Body of pancreas (tissue), 4 donors: ENCODE data around the gene RAB7A. TPM values are rescaled to one million over a fixed set of nuclear protein-coding genes. Genes with fewer than 3 reads are reported as not detected.
A peak's percentile ranks its signal among the peaks of the same experiment; 100 is the strongest.

Source experiments
- ATAC-seq: fragments of 150-250 bp; one replicate; pipeline ENCODE4 v1.9.1; 2016
- DNase-seq, 4 donors: peaks; one replicate each; pipeline ENCODE4 v3.0.0-alpha.2; 2019
- H3K27ac ChIP-seq, 4 donors: fragments of 200-600 bp; sonication (generic); 1 replicate in 3 of 4; 2 replicates in 1 of 4; pipeline versions ENCODE4 v1.5.1 to v1.6.1; 2016 to 2019; ENCODE audit warnings: mild to moderate bottlenecking in 1 of 4, mixed read lengths in 1 of 4, moderate library complexity in 1 of 4
- H3K27me3 ChIP-seq, 2 donors: fragments of 200-600 bp; sonication (generic); one replicate each; pipeline ENCODE4 v1.6.0; 2016; ENCODE audit warnings: mild to moderate bottlenecking in 1 of 2
- H3K36me3 ChIP-seq, 2 donors: fragments of 200-600 bp; sonication (generic); replicated peaks in 1 of 2; 2 replicates each; pipeline ENCODE4 v1.5.1; 2016; ENCODE audit warnings: low read depth in 2 of 2; ENCODE audit not compliant: insufficient read depth in 1 of 2
- H3K4me1 ChIP-seq: fragments of 200-600 bp; sonication (generic); one replicate; pipeline ENCODE4 v1.6.0; 2016
- H3K4me3 ChIP-seq, 2 donors: fragments of 200-600 bp; sonication (generic); 1 replicate in 1 of 2; 2 replicates in 1 of 2; pipeline ENCODE4 v1.5.1; 2016 to 2019
- H3K9me3 ChIP-seq, 3 donors: fragments of 200-600 bp; sonication (generic); 1 replicate in 2 of 3; 2 replicates in 1 of 3; pipeline ENCODE4 v1.5.1; 2016
- CTCF ChIP-seq, 7 experiments: fragments of 450-650 bp in 4 of 7; fragments of 200-600 bp in 3 of 7; sonication (generic) in 3 of 7; IDR thresholded peaks; one replicate each; pipeline ENCODE4 v1.5.1; 2016 to 2019; ENCODE audit warnings: antibody characterized with exemption in 7 of 7
- POLR2A ChIP-seq, 3 donors: fragments of 450-650 bp; IDR thresholded peaks; one replicate each; pipeline ENCODE4 v1.6.1; 2016; ENCODE audit warnings: antibody characterized with exemption in 3 of 3, mild to moderate bottlenecking in 2 of 3
- WGBS, 2 donors: methylation state at CpG; one replicate each; pipeline ENCODE4 v1.1.5; 2017; 5-methylcytosine and 5-hydroxymethylcytosine counted together
- intact Hi-C: fragments of 100-400 bp; cut with DNase I; formaldehyde crosslinking; loops from one replicate; pipeline ENCODE4 v1.15.1; 2023
- total RNA-seq, 2 donors: library from RNA; depleted of rRNA; stranded (reverse); fragments of >200 nt; gene quantifications; one replicate each; pipeline ENCODE4 v1.1.0, GENCODE V29; 2016

Gene RAB7A
- total RNA-seq, 2 donors from 2014 or later = 45.7 to 64.9 TPM

- no peaks in the 10 kb centered on the region for H3K36me3 ChIP-seq
- H3K27ac ChIP-seq = no peak overlapping the region
- 4 to 14% methylated on average over 5 to 31 of the region's 32 CpGs for WGBS, 2 donors
These were observed 119.9 kb downstream of the RAB7A start for GRCh38 chr3:128845778-128846485.

GRCh38 chr3:128846486-128846891 is 120.5 kb downstream of the RAB7A start:
- intact Hi-C loops = no loop called here
- Histone ChIP-seq H3K36me3 (no peaks in the 10 kb centered on the region), H3K4me3 (no peak overlapping the region), H3K27ac (no peak overlapping the region), H3K9me3 (no peaks in the 10 kb centered on the region), H3K27me3 (no peaks in the 10 kb centered on the region), H3K4me1 (peaks cover 10% of the 10 kb centered on the region)
- 79 to 84% methylated on average over 4 to 12 of the region's 13 CpGs for WGBS, 2 donors
- TF ChIP-seq POLR2A (IDR thresholded peaks at IDR 0.05) (no peak), CTCF (IDR thresholded peaks at IDR 0.05) (no peak)
- peak in 1 of 4 donors; percentile 30 for DNase-seq
- ATAC-seq = no peak

More at GRCh38 chr3:128845778-128846485, 119.9 kb downstream of the RAB7A start:
- H3K4me1 ChIP-seq = peaks cover 10% of the 10 kb centered on the region
- ATAC-seq (peak; percentile 83), DNase-seq (peak; percentile 76 to 85 (median 82))
- intact Hi-C loops = no loop called here
- TF ChIP-seq POLR2A (IDR thresholded peaks at IDR 0.05) (no peak), CTCF (IDR thresholded peaks at IDR 0.05) (peak; percentile 30 to 55 (median 40))
- H3K4me3 ChIP-seq = no peak overlapping the region
- no peaks in the 10 kb centered on the region for H3K9me3 ChIP-seq
- H3K27me3 ChIP-seq = no peaks in the 10 kb centered on the region

GRCh38 chr3:128847666-128848370 is 121.8 kb downstream of the RAB7A start:
- no peak for TF ChIP-seq POLR2A (IDR thresholded peaks at IDR 0.05)
- TF ChIP-seq CTCF (IDR thresholded peaks at IDR 0.05) = no peak
- H3K27ac ChIP-seq = no peak overlapping the region
- no peak overlapping the region for H3K4me3 ChIP-seq
- DNase-seq (no peak), ATAC-seq (no peak)
- peaks cover 10% of the 10 kb centered on the region for H3K4me1 ChIP-seq
- intact Hi-C loops = no loop called here
- H3K36me3 ChIP-seq = no peaks in the 10 kb centered on the region
- WGBS, 2 donors = 80 to 86% methylated on average over 12 to 15 of the region's 15 CpGs
- H3K9me3 ChIP-seq = no peaks in the 10 kb centered on the region
- no peaks in the 10 kb centered on the region for H3K27me3 ChIP-seq

GRCh38 chr3:128848936-128849335 is 123.0 kb downstream of the RAB7A start:
- intact Hi-C loops = no loop called here
- H3K27me3 ChIP-seq = no peaks in the 10 kb centered on the region
- H3K36me3 ChIP-seq = no peaks in the 10 kb centered on the region
- no peak overlapping the region for H3K4me3 ChIP-seq
- no peak for DNase-seq
- no peaks in the 10 kb centered on the region for H3K9me3 ChIP-seq
- 61 to 82% methylated on average over 2 to 11 of the region's 13 CpGs for WGBS, 2 donors
- TF ChIP-seq CTCF (IDR thresholded peaks at IDR 0.05) = no peak
- TF ChIP-seq POLR2A (IDR thresholded peaks at IDR 0.05) = no peak
- H3K27ac ChIP-seq = no peak overlapping the region
- H3K4me1 ChIP-seq = peaks cover 10% of the 10 kb centered on the region
- no peak for ATAC-seq
